NCI-H510A (cell line): ENCODE results near the gene DUSP16.

Experiments
- DNase-seq: peaks from one replicate; lab custom pipeline; 2025; lab: John Stamatoyannopoulos, UW

The DUSP16 gene

GRCh38 chr12:12441429-12441807 lies 121.2 kb downstream of the DUSP16 start:
- DNase-seq: no peak

DNA sequence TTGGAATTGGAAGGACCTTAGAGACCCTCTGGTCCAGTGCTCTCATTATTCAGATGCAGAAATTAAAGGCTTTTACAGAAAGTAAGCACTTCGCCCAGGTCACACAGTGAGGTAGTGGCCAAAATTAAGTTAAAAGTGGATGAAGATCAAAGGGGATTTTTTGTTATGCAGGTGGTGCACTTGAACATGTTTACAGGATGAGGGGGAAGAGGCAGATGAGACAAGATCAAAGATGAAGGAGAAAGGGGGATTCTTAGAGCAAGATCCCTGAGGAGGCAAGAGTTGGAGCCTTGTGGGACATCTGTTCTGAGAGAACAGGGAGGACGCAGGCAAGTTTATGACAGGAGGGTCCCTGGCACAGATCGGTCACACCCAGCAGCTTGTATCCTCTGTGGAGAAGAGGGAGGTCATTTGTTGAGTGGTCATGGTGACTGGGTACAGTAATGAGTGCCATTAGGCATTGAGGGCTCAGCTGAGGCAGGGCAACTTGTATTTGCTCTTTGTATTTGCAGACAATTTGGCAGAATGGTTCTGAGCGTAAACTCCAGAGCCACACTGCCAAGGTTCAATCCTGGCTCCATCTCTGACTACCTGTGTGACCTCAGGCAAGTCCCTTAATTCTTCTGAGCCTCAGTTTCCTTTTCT lies 121.8 kb downstream of the DUSP16 start:
- peak; percentile 64 for DNase-seq

DNA sequence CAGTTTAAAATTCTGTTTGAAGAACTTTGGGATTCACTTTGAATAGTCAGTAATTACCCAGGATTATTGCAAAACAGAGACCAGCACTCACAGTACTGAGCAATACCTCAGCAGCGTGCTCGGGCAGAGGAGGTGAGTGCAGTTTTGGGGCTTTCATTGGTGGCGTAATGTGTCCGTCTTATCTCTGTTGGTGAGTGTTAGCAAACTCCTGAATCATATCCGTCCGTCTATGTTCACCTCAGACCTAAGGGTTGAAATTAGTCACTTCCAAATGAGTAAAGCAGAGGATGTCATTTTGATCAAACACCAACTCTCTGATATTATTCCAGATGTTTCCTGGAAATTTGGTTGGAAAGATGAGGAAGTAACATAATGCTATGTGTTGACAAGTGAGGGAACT lies 123.0 kb downstream of the DUSP16 start:
- no peak for DNase-seq

GRCh38 chr12:12436831-12437345 lies 125.8 kb downstream of the DUSP16 start:
- no peak for DNase-seq

DNA sequence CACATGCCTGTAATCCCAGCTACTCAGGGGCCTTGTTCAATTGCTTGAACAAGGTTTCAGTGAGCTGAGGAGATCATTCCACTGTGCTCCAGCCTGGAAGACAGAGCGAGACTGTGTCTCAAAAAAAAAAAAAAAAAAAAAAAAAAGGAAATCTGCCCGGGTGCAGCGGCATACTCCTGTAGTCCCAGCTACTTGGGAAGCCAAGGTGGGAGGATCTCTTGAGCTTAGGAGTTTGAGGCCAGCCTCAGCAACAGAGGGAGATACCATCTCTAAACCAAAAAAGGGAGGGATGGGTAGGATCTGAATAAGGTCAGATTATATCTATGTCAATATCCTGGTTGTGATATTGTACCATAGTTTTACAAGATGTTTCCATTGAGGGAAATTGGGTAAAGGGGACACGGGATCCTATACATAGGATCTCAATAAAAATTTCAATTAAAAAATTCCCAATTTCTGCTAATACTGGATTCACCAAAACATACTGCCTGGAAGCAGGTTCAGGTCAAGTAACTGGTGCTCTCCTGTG lies 129.4 kb downstream of the DUSP16 start:
- DNase-seq: no peak

DNA sequence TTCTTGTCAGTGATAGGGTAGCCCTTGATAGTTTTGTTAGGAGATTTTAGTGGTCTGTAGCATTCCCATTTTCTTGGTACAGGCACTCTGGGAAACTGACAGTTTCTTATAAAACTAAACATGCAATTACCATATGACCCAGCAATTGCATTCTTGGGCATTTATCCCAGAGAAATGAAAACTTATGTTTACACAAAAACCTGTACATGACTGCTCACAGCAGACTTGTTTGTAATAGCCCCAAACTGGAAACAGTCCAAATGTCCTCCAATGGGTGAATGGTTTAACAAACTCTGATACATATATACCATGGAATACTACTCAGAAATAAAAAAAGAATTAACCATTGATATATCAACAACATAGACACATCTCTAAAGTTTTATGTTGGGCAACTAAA lies 130.3 kb downstream of the DUSP16 start:
- no peak for DNase-seq

- DNase-seq: no peak
These were observed 133.6 kb downstream of the DUSP16 start for GRCh38 chr12:12428961-12429657.

GRCh38 chr12:12428047-12428446 lies 134.6 kb downstream of the DUSP16 start:
- DNase-seq: no peak

DNA sequence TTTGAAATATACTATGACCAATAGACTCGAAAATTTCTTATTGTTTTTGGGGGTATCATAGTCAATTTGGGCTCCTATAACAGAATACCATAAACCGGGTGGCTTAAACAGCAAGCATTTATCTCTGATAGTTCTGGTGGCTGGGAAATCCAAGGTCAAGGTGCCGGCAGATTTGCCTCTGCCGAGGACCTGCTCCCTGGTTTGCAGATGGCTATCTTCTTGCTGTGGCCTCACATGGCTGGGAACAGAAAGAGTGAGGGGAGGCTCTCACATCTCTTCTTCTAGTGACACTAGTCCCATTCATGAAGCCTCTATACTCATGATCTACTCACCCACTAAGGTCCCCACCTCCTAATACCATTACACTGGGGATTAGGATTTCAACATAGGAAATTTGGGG lies 135.1 kb downstream of the DUSP16 start:
- no peak for DNase-seq

- DNase-seq: no peak
These were observed 137.0 kb downstream of the DUSP16 start for GRCh38 chr12:12425616-12426015.

DNA sequence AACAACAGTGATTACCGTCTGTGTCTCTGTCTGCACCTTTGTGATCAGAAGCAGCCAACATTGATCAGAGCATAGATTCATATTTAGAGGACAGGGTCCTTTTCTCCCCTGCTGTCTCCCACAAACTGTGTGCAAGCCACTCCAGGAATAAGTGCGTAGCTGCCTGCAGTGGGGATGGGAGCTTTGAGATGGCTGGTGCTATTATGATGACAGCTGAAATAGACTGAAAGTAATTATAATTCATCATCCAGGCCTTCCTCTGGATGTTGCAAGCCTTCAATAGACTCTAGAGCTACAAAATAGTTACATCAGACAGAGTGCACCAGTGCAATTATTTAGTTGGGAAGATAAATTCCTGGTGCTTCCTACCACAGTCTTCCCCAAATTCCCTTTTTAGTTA lies 137.7 kb downstream of the DUSP16 start:
- DNase-seq: no peak
